GM18508 (cell line): ENCODE measurements around the gene ACAD10.

Experiments used
- ATAC-seq: cut with Tn5 transposase; IDR thresholded peaks from one replicate; pipeline ENCODE4 v1.9.1; 2021; ENCODE audit warnings: moderate number of reproducible peaks; ENCODE audit not compliant: insufficient read depth, unreplicated experiment

ACAD10 gene

DNA sequence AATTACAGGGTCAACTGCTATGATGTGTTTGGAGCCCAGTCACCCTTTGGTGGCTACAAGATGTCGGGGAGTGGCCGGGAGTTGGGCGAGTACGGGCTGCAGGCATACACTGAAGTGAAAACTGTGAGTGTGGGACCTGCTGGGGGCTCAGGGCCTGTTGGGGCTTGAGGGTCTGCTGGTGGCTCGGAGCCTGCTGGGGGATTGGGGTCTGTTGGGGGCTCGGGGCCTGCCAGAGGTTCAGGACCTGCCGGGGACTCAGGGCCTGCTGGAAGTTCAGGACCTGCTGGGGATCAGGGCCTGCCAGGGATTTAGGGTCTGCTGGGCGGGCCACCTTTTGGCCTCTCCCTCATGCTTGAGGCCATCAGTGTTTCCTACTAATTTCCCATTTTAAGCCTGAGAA is 118.0 kb downstream of the ACAD10 start:
- no peak for ATAC-seq

DNA sequence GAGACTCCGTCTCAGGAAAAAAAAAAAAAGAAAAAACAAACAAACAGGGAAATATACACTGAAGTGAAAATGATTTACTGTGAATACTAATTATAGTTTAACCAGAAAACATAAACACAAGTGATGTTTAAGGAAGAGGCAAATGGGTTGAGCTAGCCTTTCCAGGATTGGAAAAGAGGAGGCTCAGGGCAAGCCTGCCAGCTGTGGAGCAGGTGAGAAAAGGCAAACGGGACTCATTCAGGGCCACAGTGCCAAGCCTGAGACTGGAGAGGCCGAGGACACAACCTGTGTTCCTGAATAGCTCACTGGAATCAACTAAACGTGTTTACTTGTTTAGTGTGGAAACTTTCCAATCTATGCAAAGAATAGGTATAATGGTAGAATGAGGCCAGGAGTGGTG is 120.5 kb downstream of the ACAD10 start:
- ATAC-seq = no peak
